Left lung (tissue), 10 donors: Measurements from ENCODE around the gene TNFRSF1B. TPM values are rescaled to one million over a fixed set of nuclear protein-coding genes. Genes with fewer than 3 reads are reported as not detected.

Experiments used
- ATAC-seq: fragments of 200-7000 bp; cut with Tn5 transposase; one replicate; pipeline ENCODE4 v1.9.1; 2020; ENCODE audit warnings: moderate library complexity
- DNase-seq, 4 donors: peaks; one replicate each; pipeline ENCODE4 v3.0.0-alpha.2; 2013 to 2020
- H3K27ac ChIP-seq, 2 donors: fragments of 200-600 bp; sonication (generic) in 1 of 2; one replicate each; pipeline versions ENCODE4 v1.5.0 to v1.8.0; 2020 to 2021
- H3K27me3 ChIP-seq, 2 donors: fragments of 200-600 bp; sonication (generic) in 1 of 2; one replicate each; pipeline versions ENCODE4 v1.5.0 to v1.8.0; 2020 to 2021
- H3K36me3 ChIP-seq, 2 donors: fragments of 200-600 bp; sonication (generic) in 1 of 2; one replicate each; pipeline versions ENCODE4 v1.5.0 to v1.8.0; 2020 to 2021
- H3K4me1 ChIP-seq, 2 donors: fragments of 200-600 bp; one replicate each; pipeline ENCODE4 v1.8.0; 2021
- H3K4me3 ChIP-seq, 2 donors: fragments of 200-600 bp; sonication (generic) in 1 of 2; one replicate each; pipeline versions ENCODE4 v1.5.0 to v1.8.0; 2020 to 2021; ENCODE audit warnings: mild to moderate bottlenecking in 1 of 2
- H3K9me3 ChIP-seq, 2 donors: fragments of 200-600 bp; sonication (generic) in 1 of 2; one replicate each; pipeline versions ENCODE4 v1.5.0 to v1.8.0; 2020 to 2021
- intact Hi-C, 2 donors: fragments of 100-400 bp; cut with DNase I; formaldehyde crosslinking; loops; one replicate each; pipeline versions ENCODE4 v1.11.2 to v1.14.2; 2022
- polyA plus RNA-seq, 6 donors: library from polyadenylated mRNA; unstranded; fragments of 120-200 nt; gene quantifications; one replicate each; pipeline ENCODE4 v1.2.1, GENCODE V29; 2013; ENCODE audit not compliant: insufficient read length in 6 of 6
- total RNA-seq, 2 donors: library from RNA; stranded (reverse); fragmentation: NEBNext Ultra II Directional; extraction: Animal tissue kit (Norgen Biotek cat#: 25700); gene quantifications; one replicate each; pipeline ENCODE4 v1.2.1, GENCODE V29; 2021
- TF ChIP-seq, protein P1 (sequence below), 2 donors: fragments of 200-600 bp; sonication (generic) in 1 of 2; IDR thresholded peaks; one replicate each; pipeline versions ENCODE4 v1.5.0 to v1.8.0; 2021; ENCODE audit warnings: antibody characterized with exemption in 2 of 2
- donor health status: DM: no; HTN: yes; CAD: no.
- donor health status: DM: no; HTN: no; CAD: no.

TNFRSF1B gene
- total and polyA plus RNA-seq, 8 donors: 15.0 to 109 (median 17.9) TPM

DNA sequence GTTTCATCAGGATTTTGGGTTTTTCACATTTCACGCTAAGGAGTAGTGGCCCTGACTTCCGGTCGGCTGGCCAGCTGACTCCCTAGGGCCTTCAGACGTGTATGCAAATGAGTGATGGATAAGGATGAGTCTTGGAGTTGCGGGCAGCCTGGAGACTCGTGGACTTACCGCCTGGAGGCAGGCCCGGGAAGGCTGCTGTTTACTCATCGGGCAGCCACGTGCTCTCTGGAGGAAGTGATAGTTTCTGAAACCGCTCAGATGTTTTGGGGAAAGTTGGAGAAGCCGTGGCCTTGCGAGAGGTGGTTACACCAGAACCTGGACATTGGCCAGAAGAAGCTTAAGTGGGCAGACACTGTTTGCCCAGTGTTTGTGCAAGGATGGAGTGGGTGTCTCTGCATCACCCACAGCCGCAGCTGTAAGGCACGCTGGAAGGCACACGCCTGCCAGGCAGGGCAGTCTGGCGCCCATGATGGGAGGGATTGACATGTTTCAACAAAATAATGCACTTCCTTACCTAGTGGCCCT, 23.1 kb upstream of the TNFRSF1B start:
- no peak overlapping the region for H3K4me3 ChIP-seq
- intact Hi-C loops: no loop called here
- ATAC-seq (peak; percentile 84), DNase-seq (peak in 3 of 4 donors; percentile 53 to 91 (median 90))
- no peaks in the 10 kb centered on the region for H3K27me3 ChIP-seq
- no peaks in the 10 kb centered on the region for H3K36me3 ChIP-seq
- TF ChIP-seq, protein P1, sequence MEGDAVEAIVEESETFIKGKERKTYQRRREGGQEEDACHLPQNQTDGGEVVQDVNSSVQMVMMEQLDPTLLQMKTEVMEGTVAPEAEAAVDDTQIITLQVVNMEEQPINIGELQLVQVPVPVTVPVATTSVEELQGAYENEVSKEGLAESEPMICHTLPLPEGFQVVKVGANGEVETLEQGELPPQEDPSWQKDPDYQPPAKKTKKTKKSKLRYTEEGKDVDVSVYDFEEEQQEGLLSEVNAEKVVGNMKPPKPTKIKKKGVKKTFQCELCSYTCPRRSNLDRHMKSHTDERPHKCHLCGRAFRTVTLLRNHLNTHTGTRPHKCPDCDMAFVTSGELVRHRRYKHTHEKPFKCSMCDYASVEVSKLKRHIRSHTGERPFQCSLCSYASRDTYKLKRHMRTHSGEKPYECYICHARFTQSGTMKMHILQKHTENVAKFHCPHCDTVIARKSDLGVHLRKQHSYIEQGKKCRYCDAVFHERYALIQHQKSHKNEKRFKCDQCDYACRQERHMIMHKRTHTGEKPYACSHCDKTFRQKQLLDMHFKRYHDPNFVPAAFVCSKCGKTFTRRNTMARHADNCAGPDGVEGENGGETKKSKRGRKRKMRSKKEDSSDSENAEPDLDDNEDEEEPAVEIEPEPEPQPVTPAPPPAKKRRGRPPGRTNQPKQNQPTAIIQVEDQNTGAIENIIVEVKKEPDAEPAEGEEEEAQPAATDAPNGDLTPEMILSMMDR (IDR thresholded peaks at IDR 0.05): no peak
- peaks cover 17 to 91% of the 10 kb centered on the region in 2 donors for H3K4me1 ChIP-seq
- H3K27ac ChIP-seq: peak overlapping the region; percentile 72 to 98
- H3K9me3 ChIP-seq: no peaks in the 10 kb centered on the region

DNA sequence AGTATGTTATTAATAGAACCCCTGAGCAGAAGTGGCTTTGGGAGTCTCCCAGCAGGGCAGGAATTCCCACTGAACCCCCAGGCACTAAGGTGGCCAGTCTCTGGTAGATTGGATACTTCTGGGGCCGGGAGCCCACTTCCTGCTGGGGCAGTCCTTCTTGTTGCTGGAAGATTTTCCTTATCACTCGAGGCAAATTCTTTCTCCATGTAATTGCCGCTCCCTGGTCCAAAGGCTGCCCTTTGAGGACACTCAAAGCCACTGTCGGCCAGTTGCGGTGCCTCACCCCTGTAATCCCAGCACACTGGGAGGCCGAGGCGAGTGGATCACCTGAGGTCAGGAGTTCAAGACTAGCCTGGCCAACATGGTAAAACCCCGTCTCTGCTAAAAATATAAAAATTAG, 22.6 kb upstream of the TNFRSF1B start:
- Histone ChIP-seq H3K9me3 (no peaks in the 10 kb centered on the region), H3K27ac (peak overlapping the region; percentile 72 to 98), H3K36me3 (no peaks in the 10 kb centered on the region), H3K27me3 (no peaks in the 10 kb centered on the region), H3K4me3 (no peak overlapping the region), H3K4me1 (peaks cover 17 to 96% of the 10 kb centered on the region in 2 donors)
- DNase-seq: no peak
- intact Hi-C loops: no loop called here
- peak; percentile 30 for ATAC-seq
- TF ChIP-seq, protein P1 (IDR thresholded peaks at IDR 0.05): no peak

DNA sequence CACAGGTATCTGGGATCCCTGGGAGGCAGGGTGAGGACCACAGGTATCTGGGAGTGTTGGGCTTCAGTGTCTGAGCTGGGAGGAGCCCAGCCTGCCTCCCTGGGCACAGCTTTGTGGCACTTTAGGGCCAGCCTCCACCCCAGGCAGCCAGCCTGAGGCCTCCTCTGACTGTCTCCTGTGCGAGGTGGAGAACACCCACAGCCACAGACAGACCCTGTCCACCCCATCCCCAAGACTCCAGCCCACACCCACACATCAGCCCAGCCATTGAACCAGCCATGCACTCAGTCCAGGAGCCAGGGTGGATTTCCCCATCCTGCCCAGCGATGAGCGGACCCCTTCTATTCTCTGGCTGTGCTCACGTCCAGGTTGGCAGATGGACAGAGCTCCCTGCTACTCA, 21.8 kb upstream of the TNFRSF1B start:
- H3K27ac ChIP-seq: peak overlapping the region in 1 of 2 donors; percentile 98

DNA sequence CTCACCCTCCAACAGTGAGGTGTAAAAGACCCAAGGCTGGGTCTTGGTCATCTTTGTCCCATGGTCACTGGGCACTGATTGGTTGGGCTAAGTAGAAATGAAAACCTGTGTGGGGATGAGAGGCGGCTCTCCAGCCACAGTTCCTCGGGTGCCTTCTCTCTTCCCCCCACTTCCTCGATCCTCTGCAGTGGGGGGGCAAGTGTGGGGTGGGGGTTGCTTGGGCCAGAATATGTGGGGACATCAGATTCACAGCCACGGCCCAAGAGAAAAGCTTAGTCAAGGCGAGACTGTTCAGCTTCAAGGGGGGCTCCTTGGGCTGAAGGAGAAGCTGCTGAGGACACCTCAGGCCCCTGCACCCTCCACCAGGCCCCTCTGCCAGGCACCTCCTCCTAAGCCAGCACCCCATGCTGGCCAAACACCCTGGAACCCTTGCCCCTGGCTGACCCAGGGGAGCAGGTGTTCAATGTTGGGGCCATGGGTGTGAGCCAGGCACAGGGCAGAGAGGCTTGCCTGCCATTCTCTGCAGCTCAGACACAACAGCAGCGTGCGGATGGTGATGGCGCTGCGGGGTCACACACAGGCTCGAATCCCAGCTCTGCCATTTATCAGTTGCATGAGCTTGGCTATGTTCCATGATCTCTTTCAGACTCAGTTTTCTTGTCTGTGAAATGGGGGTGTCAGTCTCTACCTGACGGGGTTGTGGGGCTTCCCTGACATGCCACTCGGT, 21.0 kb upstream of the TNFRSF1B start:
- TF ChIP-seq, protein P1 (IDR thresholded peaks at IDR 0.05): no peak
- peak overlapping the region in 1 of 2 donors; percentile 98 for H3K27ac ChIP-seq
- H3K4me3 ChIP-seq: no peak overlapping the region
- H3K9me3 ChIP-seq: no peaks in the 10 kb centered on the region
- DNase-seq (no peak), ATAC-seq (no peak)
- H3K36me3 ChIP-seq: no peaks in the 10 kb centered on the region
- no peaks in the 10 kb centered on the region for H3K27me3 ChIP-seq
- peaks cover 17 to 100% of the 10 kb centered on the region in 2 donors for H3K4me1 ChIP-seq
- intact Hi-C loops: no loop called here

More for the DNA sequence above, 21.8 kb upstream of the TNFRSF1B start:
- peaks cover 17 to 100% of the 10 kb centered on the region in 2 donors for H3K4me1 ChIP-seq
- ATAC-seq (no peak), DNase-seq (no peak)
- H3K27me3 ChIP-seq: no peaks in the 10 kb centered on the region
- H3K9me3 ChIP-seq: no peaks in the 10 kb centered on the region
- H3K36me3 ChIP-seq: no peaks in the 10 kb centered on the region
- TF ChIP-seq, protein P1 (IDR thresholded peaks at IDR 0.05): no peak
- H3K4me3 ChIP-seq: no peak overlapping the region
- intact Hi-C loops: no loop called here

DNA sequence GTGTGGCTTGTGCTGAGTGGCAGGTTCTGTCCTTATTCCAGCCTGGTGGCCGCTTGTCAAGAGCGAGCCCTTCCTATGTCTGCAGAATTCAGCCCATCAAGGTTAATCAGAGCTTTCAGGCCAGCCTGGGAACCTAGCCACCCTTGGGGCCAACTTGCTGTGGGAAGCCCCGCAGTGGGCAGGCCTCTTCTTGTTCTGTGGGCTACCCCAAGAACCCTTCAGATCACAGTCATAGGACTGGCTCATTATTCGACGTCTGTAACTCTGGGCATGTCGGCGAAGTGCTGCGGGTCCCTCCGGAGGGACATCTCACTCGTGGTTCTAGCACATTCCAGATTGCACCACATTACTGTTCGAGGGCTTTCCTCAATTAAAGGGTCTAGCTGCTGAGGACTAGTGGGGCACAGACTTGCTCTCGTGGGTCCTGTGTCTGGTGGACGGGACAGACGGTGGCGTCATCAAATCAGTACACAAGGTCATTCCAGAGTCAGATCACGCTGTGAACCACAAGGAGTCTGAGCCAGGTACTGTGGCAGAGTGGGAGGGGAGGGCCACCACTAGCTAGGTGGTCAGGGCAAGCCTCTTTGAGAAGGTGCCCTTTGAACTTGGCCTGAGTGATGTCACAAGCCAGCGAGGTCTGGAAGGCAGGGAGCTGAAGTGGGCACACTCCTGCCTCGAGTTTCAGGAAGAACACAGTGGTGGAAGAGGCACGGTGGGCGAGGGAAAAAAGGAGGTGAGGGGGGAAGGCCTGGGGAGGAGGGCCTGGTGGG, 20.3 kb upstream of the TNFRSF1B start:
- H3K27ac ChIP-seq: peak overlapping the region; percentile 60 to 98
- no peaks in the 10 kb centered on the region for H3K9me3 ChIP-seq
- H3K4me3 ChIP-seq: no peak overlapping the region
- ATAC-seq: no peak
- no peaks in the 10 kb centered on the region for H3K36me3 ChIP-seq
- intact Hi-C loops: no loop called here
- DNase-seq: no peak
- TF ChIP-seq, protein P1 (IDR thresholded peaks at IDR 0.05): no peak
- H3K4me1 ChIP-seq: peaks cover 17 to 100% of the 10 kb centered on the region in 2 donors
- no peaks in the 10 kb centered on the region for H3K27me3 ChIP-seq
